Esophagus squamous epithelium (tissue), 5 donors: ENCODE data around the gene ROS1. TPM values are rescaled to one million over a fixed set of nuclear protein-coding genes. Genes with fewer than 3 reads are reported as not detected.

ENCODE experiments used
- DNase-seq: peaks from one replicate; lab custom pipeline; 2025; lab: John Stamatoyannopoulos, UW
- H3K27ac ChIP-seq, 4 donors: fragments of 200-600 bp; sonication (generic); one replicate each; pipeline ENCODE4 v1.5.1; 2016 to 2019; ENCODE audit warnings: mild to moderate bottlenecking in 1 of 4
- H3K27me3 ChIP-seq, 4 donors: fragments of 200-600 bp; sonication (generic); 1 replicate in 3 of 4; 2 replicates in 1 of 4; pipeline versions ENCODE4 v1.5.1 to v1.6.0; 2017 to 2021; ENCODE audit warnings: antibody characterized with exemption in 1 of 4
- H3K36me3 ChIP-seq, 3 donors: fragments of 200-600 bp; sonication (generic); one replicate each; pipeline ENCODE4 v1.5.1; 2016 to 2019
- H3K4me1 ChIP-seq, 3 donors: fragments of 200-600 bp; sonication (generic); one replicate each; pipeline ENCODE4 v1.5.1; 2017 to 2019
- H3K4me3 ChIP-seq, 4 donors: fragments of 200-600 bp; sonication (generic); 1 replicate in 3 of 4; 2 replicates in 1 of 4; pipeline ENCODE4 v1.5.1; 2016 to 2019; ENCODE audit warnings: mild to moderate bottlenecking in 2 of 4, moderate library complexity in 1 of 4
- H3K9me3 ChIP-seq, 3 donors: fragments of 200-600 bp; sonication (generic); one replicate each; pipeline ENCODE4 v1.5.1; 2016 to 2019
- POLR2A ChIP-seq, 4 donors: fragments of 450-650 bp; IDR thresholded peaks; one replicate each; pipeline ENCODE4 v1.6.1; 2017; ENCODE audit warnings: antibody characterized with exemption in 4 of 4, mild to moderate bottlenecking in 4 of 4, moderate library complexity in 3 of 4
- WGBS, 2 donors: methylation state at CpG; one replicate each; pipeline ENCODE4 v1.1.5; 2018; 5-methylcytosine and 5-hydroxymethylcytosine counted together
- intact Hi-C: fragments of 100-400 bp; cut with DNase I; formaldehyde crosslinking; loops from one replicate; pipeline ENCODE4 v1.15.0; 2022
- total RNA-seq, 4 donors: library from RNA; depleted of rRNA; stranded (reverse); fragments of >200 nt; gene quantifications; one replicate each; pipeline ENCODE4 v1.1.0, GENCODE V29; 2016
- TF ChIP-seq, protein P1 (sequence below), 6 experiments: fragments of 450-650 bp in 4 of 6; fragments of 200-600 bp in 2 of 6; sonication (generic) in 2 of 6; IDR thresholded peaks; one replicate each; pipeline ENCODE4 v1.5.1; 2016 to 2019; ENCODE audit warnings: antibody characterized with exemption in 6 of 6, mild to moderate bottlenecking in 4 of 6, moderate library complexity in 4 of 6
- donor health status: DM: yes; HTN: yes; CAD: no.

ROS1 gene
- total RNA-seq, 4 donors from 2014 or later, result not detected

DNA sequence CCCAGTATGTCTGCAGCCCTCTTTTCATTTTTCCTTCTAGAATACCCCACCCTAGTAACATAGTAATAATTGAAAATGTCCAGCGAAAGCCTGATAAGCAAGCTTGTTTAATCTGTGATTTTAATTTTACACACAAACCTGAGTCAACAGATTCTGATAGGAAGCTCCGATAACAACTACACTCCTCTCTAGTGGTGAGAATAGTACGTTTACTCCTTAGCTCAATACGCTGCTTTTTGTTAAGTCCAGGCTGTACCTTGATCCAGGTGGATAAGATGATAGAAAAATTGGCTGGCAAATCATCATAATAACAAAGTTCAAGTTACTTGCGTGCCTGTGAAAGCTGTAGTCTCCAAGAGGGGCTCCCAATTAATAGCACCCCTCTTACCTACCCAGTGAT, 31.3 kb upstream of the ROS1 start:
- TF ChIP-seq POLR2A (IDR thresholded peaks at IDR 0.05), result no peak
- TF ChIP-seq, protein P1, sequence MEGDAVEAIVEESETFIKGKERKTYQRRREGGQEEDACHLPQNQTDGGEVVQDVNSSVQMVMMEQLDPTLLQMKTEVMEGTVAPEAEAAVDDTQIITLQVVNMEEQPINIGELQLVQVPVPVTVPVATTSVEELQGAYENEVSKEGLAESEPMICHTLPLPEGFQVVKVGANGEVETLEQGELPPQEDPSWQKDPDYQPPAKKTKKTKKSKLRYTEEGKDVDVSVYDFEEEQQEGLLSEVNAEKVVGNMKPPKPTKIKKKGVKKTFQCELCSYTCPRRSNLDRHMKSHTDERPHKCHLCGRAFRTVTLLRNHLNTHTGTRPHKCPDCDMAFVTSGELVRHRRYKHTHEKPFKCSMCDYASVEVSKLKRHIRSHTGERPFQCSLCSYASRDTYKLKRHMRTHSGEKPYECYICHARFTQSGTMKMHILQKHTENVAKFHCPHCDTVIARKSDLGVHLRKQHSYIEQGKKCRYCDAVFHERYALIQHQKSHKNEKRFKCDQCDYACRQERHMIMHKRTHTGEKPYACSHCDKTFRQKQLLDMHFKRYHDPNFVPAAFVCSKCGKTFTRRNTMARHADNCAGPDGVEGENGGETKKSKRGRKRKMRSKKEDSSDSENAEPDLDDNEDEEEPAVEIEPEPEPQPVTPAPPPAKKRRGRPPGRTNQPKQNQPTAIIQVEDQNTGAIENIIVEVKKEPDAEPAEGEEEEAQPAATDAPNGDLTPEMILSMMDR (IDR thresholded peaks at IDR 0.05), result no peak
- WGBS, 2 donors, result 88% methylated on average over 5 of the region's 5 CpGs

GRCh38 chr6:117456250-117456649, 30.5 kb upstream of the ROS1 start:
- DNase-seq, result no peak
- no peak overlapping the region for H3K27ac ChIP-seq
- H3K27me3 ChIP-seq, result no peaks in the 10 kb centered on the region
- no peak overlapping the region for H3K4me3 ChIP-seq
- intact Hi-C loops, result no loop called here
- no peak for TF ChIP-seq POLR2A (IDR thresholded peaks at IDR 0.05)
- WGBS, 2 donors, result 26 to 42% methylated on average over 1 of the region's 1 CpG
- H3K4me1 ChIP-seq, result peaks cover 0 to 3% (median 0%) of the 10 kb centered on the region in 3 donors
- no peaks in the 10 kb centered on the region for H3K9me3 ChIP-seq
- no peaks in the 10 kb centered on the region for H3K36me3 ChIP-seq

More for the DNA sequence above, 31.3 kb upstream of the ROS1 start:
- Histone ChIP-seq H3K4me1 (no peaks in the 10 kb centered on the region), H3K9me3 (no peaks in the 10 kb centered on the region), H3K27me3 (no peaks in the 10 kb centered on the region), H3K27ac (no peak overlapping the region), H3K36me3 (no peaks in the 10 kb centered on the region), H3K4me3 (no peak overlapping the region)
- intact Hi-C loops, result no loop called here
- DNase-seq, result no peak

DNA sequence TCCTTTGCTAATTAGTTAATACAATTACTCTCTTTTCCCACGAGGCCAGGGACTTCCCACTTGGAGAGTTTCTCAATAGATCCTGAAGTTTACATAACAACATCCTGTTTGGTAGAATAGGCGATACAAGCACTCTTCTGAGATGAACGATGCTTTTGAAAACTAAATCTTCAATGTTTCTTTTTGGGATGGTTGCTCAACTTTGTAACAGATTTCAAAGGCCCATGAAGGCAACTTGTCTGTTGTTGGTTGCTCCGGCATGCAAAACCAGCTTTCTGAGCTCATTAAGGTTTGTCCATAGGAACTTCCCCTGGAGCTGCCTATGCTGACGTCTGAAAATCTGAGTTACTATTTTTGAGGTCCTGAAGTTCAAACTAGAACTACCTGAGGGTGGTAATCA, 25.9 kb upstream of the ROS1 start:
- H3K4me3 ChIP-seq, result no peak overlapping the region
- WGBS, 2 donors, result 13 to 30% methylated on average over 5 of the region's 5 CpGs
- TF ChIP-seq, protein P1 (IDR thresholded peaks at IDR 0.05), result no peak
- TF ChIP-seq POLR2A (IDR thresholded peaks at IDR 0.05), result no peak
- H3K27ac ChIP-seq, result peak overlapping the region in 1 of 4 donors; percentile 17
- H3K4me1 ChIP-seq, result peaks cover 0 to 17% (median 9%) of the 10 kb centered on the region in 3 donors
- no peaks in the 10 kb centered on the region for H3K9me3 ChIP-seq
- H3K36me3 ChIP-seq, result no peaks in the 10 kb centered on the region
- no peak for DNase-seq
- peaks cover 0 to 24% (median 0%) of the 10 kb centered on the region in 4 donors for H3K27me3 ChIP-seq
- intact Hi-C loops, result loop anchor here (5.0 kb wide), 1 partner anchor 101 kb away; no protein-coding TSS in a partner anchor

DNA sequence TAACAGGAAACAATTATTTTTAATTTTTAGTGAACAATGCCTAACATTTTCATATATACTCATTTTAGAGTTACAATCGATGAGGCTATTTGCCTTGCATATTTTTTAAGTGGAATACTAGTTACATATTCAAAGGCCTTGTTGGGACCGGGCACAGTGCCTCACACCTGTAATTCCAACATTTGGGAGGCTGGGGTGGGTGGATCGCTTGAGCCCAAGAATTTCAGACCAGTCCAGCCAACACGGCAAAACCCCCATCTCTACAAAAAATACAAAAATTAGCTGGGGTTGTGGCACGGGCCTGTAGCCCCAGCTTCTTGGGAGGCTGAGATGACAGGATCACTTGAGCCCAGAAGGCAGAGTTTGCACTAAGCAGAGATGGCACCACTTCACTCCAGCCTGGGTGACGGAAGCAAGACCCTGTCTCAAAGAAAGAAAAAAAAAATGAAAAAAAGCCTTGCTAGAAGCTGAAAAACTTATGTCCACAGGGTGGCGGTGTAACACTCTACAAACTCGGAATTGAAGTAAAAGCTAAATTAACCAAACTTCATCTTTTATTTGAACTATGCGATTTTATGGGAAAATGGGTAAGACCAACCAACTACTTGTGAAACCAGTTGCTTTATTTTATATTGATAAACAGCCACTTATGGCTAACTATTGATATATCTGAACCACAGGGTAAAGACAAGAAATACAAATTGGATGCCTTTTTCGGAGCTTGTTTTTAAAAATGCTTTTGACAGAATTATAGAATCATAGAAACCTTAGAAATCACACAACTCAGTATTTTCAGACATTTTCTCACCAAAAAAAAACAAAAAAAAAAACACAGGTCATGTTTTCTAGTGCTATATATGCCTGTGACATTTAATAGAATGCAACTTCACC, 24.1 kb upstream of the ROS1 start:
- Histone ChIP-seq H3K9me3 (no peaks in the 10 kb centered on the region), H3K4me1 (peaks cover 0 to 17% (median 9%) of the 10 kb centered on the region in 3 donors), H3K36me3 (no peaks in the 10 kb centered on the region), H3K27ac (no peak overlapping the region), H3K4me3 (no peak overlapping the region), H3K27me3 (peaks cover 0 to 30% (median 0%) of the 10 kb centered on the region in 4 donors)
- 25 to 26% methylated on average over 10 of the region's 10 CpGs for WGBS, 2 donors
- intact Hi-C loops, result loop anchor here (5.0 kb wide), 1 partner anchor 103 kb away; no protein-coding TSS in a partner anchor
- TF ChIP-seq, protein P1 (IDR thresholded peaks at IDR 0.05), result peak; percentile 60 to 81 (median 68)
- TF ChIP-seq POLR2A (IDR thresholded peaks at IDR 0.05), result no peak
- no peak for DNase-seq

DNA sequence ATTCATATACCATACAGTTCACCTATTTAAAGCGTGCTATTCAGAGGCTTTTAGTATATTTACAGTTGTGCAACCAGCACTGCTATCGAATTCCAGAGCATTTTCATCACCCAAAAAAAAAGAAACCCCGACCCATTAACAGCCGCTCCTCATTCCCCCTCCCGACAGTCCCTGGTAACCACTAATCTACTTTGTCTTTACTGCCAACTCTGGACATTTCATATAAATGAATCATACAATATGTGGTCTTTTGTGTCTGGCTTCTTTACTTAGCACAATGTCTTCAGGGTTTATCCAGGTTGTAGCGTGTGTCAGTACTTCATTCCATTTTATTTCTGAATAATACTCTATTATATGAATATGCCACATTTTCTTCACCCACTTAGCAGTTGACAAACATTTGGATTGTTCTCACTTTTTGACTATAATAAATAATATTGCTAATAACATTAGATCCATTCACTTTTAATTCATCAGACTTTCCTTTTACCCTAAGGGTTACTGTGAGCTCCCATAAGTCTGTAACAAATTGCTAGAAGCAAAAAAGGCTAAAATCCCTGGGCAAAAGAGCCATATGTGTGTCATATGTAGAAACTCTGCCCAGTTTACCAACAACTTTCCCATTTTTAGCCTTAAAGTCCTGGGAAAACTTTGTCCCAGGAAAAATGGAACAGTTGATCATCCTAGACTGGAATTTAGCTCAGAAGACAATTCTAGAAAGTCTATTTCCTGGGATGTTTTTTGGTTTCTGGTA, 23.2 kb upstream of the ROS1 start:
- Histone ChIP-seq H3K4me3 (no peak overlapping the region), H3K4me1 (peaks cover 0 to 17% (median 9%) of the 10 kb centered on the region in 3 donors), H3K27me3 (peaks cover 0 to 30% (median 0%) of the 10 kb centered on the region in 4 donors), H3K9me3 (no peaks in the 10 kb centered on the region), H3K36me3 (no peaks in the 10 kb centered on the region), H3K27ac (no peak overlapping the region)
- WGBS, 2 donors, result 23 to 26% methylated on average over 6 of the region's 6 CpGs
- TF ChIP-seq, protein P1 (IDR thresholded peaks at IDR 0.05), result no peak
- no peak for TF ChIP-seq POLR2A (IDR thresholded peaks at IDR 0.05)
- intact Hi-C loops, result no loop called here
- DNase-seq, result no peak
